K562 (cell line): ENCODE measurements around the gene KCNMB2. TPM values are rescaled to one million over a fixed set of nuclear protein-coding genes. Genes with fewer than 3 reads are reported as not detected.

ENCODE experiments used
- ATAC-seq: fragments of 200-7000 bp; cut with Tn5 transposase; 3 replicates; pipeline ENCODE4 v1.9.1; 2020; ENCODE audit warnings: moderate library complexity
- BruUV-seq: library from RNA; stranded (reverse); fragments of 400-500 nt; replicated peaks from 2 replicates; lab custom pipeline; 2021; lab: Mats Ljungman, UMichigan
- CTCF ChIA-PET: fragments of 300-600 bp; formaldehyde crosslinking; extraction: SDS; loops from one replicate; lab custom pipeline; 2021; ENCODE audit warnings: low intra/inter-chr PET ratio; lab: Yijun Ruan, JAX
- POLR2A ChIA-PET: fragments of 300-600, 350-650 bp; sonication (Branson Sonifier 250); formaldehyde crosslinking; extraction: SDS; loops from one replicate; lab custom pipeline; 2021; ENCODE audit warnings: antibody characterized with exemption, inconsistent platforms; lab: Yijun Ruan, JAX
- DNase-seq, 4 experiments: peaks; one replicate each; pipeline versions ENCODE4 v3.0.0 to v3.0.0-alpha.2; 2011 to 2018; ENCODE audit warnings: low spot score in 3 of 4, mixed read lengths in 3 of 4; ENCODE audit errors: extremely low read depth in 1 of 4
- FAIRE-seq: peaks from 2 replicates; lab custom pipeline; 2011; peaks lifted over from hg19 to GRCh38; lab: Jason Lieb, UNC
- H2AFZ ChIP-seq: 2 replicates; pipeline ENCODE4 v1.6.0; 2011; ENCODE audit warnings: low read depth, low read length, control low read depth, inconsistent platforms
- H3K27ac ChIP-seq: fragments of 200-600 bp; 3 replicates; pipeline ENCODE4 v1.8.0; 2011; ENCODE audit warnings: low read depth, mild to moderate bottlenecking, control low read depth, inconsistent platforms, low read length, moderate library complexity, mixed read lengths; ENCODE audit errors: extremely low read depth
- H3K27me3 ChIP-seq, 2 experiments: fragments of 300-600 bp in 1 of 2; 2 replicates in 1 of 2; 3 replicates in 1 of 2; pipeline versions ENCODE4 v1.6.0 to v1.8.0; 2011; ENCODE audit warnings: inconsistent platforms in 2 of 2, low read length in 2 of 2, mild to moderate bottlenecking in 1 of 2, mixed read lengths in 1 of 2, moderate library complexity in 1 of 2; ENCODE audit not compliant: control insufficient read depth in 2 of 2, insufficient read depth in 2 of 2
- H3K36me3 ChIP-seq: fragments of 300-600 bp; 3 replicates; pipeline ENCODE4 v1.8.0; 2011; ENCODE audit warnings: mild to moderate bottlenecking, low read length, inconsistent platforms; ENCODE audit not compliant: control insufficient read depth, insufficient read depth
- H3K4me1 ChIP-seq, 2 experiments: fragments of 200-600 bp in 1 of 2; replicated peaks in 1 of 2; 2 replicates in 1 of 2; 3 replicates in 1 of 2; pipeline versions ENCODE4 v1.5.1 to v1.8.0; 2011; ENCODE audit warnings: inconsistent platforms in 2 of 2, low read length in 2 of 2, mild to moderate bottlenecking in 1 of 2, mixed read lengths in 1 of 2, moderate library complexity in 1 of 2; ENCODE audit not compliant: control insufficient read depth in 2 of 2, insufficient read depth in 2 of 2
- H3K4me2 ChIP-seq: 2 replicates; pipeline ENCODE4 v1.6.1; 2011; ENCODE audit warnings: low read length, control low read depth, inconsistent platforms, mixed read lengths; ENCODE audit not compliant: insufficient read depth
- H3K4me3 ChIP-seq: fragments of 200-600 bp; sonication (generic), shearing (Covaris generic); 2 replicates; pipeline ENCODE4 v1.5.1; 2016; ENCODE audit warnings: control low read depth, inconsistent platforms
- H3K79me2 ChIP-seq: fragments of 200-600 bp; 3 replicates; pipeline ENCODE4 v1.8.0; 2011; ENCODE audit warnings: low read length, inconsistent platforms; ENCODE audit not compliant: control insufficient read depth, insufficient read depth
- H3K9ac ChIP-seq, 2 experiments: 2 replicates each; pipeline versions ENCODE4 v1.6.0 to v1.6.1; 2011; ENCODE audit warnings: low read depth in 2 of 2, low read length in 2 of 2, control low read depth in 1 of 2, inconsistent platforms in 1 of 2, mild to moderate bottlenecking in 1 of 2, mixed read lengths in 1 of 2; ENCODE audit not compliant: insufficient read depth in 1 of 2
- H3K9me1 ChIP-seq: one replicate; pipeline ENCODE4 v1.6.0; 2011; ENCODE audit warnings: inconsistent platforms, mild to moderate bottlenecking, low read length, moderate library complexity; ENCODE audit not compliant: control insufficient read depth, insufficient read depth
- H3K9me3 ChIP-seq: replicated peaks from 2 replicates; pipeline ENCODE4 v1.5.1; 2011; ENCODE audit warnings: low read depth, low read length, inconsistent platforms; ENCODE audit not compliant: control insufficient read depth, insufficient read depth
- H4K20me1 ChIP-seq: replicated peaks from 2 replicates; pipeline ENCODE4 v1.6.1; 2011; ENCODE audit warnings: low read length, inconsistent platforms, mixed read lengths; ENCODE audit not compliant: control insufficient read depth, insufficient read depth
- MEIS2 ChIP-seq: fragments of 450-650 bp; IDR thresholded peaks from 2 replicates; pipeline ENCODE4 v1.6.1; 2014; ENCODE audit warnings: mild to moderate bottlenecking; ENCODE audit not compliant: partially characterized antibody
- RFX1 ChIP-seq: fragments of 450-650 bp; IDR thresholded peaks from 2 replicates; pipeline ENCODE4 v1.6.1; 2016; ENCODE audit warnings: mild to moderate bottlenecking, moderate library complexity
- ZNF445 ChIP-seq: fragments of 250-450 bp; sonication (Bioruptor Pico); IDR thresholded peaks from 2 replicates; pipeline ENCODE4 v1.4.0; 2020; ENCODE audit warnings: low read depth, mild to moderate bottlenecking, moderate library complexity
- WGBS: fragments of 100-300 bp; shearing (Covaris generic); methylation state at CpG from one replicate; pipeline ENCODE4 v1.1.6; 2016; ENCODE audit warnings: low coverage, mixed read lengths; ENCODE audit not compliant: insufficient coverage; ENCODE audit errors: missing lambda C conversion rate; 5-methylcytosine and 5-hydroxymethylcytosine counted together
- in situ Hi-C: fragments of 300-500 bp; cut with MboI; formaldehyde crosslinking; loops from 4 replicates; pipeline ENCODE4 v1.15.0; 2018; ENCODE audit warnings: inconsistent platforms, mixed read lengths
- intact Hi-C: fragments of 100-400 bp; cut with micrococcal nuclease; formaldehyde crosslinking; loops from 2 replicates; pipeline ENCODE4 v1.14.2; 2022
- polyA plus RNA-seq, 8 experiments: library from polyadenylated mRNA; depleted of rRNA in 4 of 8; stranded (reverse) in 5 of 8; unstranded in 3 of 8; fragments of >200 nt; fragmentation: Nextera tagmentation in 2 of 8; fragmentation: Illumina TruSeq in 1 of 8; extraction: Ambion mirVana in 2 of 8; extraction: Trizol in 1 of 8; gene quantifications; 2 replicates each; pipeline versions ENCODE4 v1.2.1 to v1.2.3, GENCODE V29; 2011 to 2014; ENCODE audit warnings: inconsistent platforms in 1 of 8, missing spikeins in 1 of 8
- total RNA-seq, 7 experiments: library from RNA; depleted of rRNA in 6 of 7; stranded (reverse); fragments of >200 nt in 6 of 7; fragmentation: Illumina TruSeq in 2 of 7; extraction: Trizol in 2 of 7; gene quantifications; 2 replicates each; pipeline versions ENCODE4 v1.2.1 to v1.2.3, GENCODE V29; 2011 to 2021; ENCODE audit warnings: low replicate concordance in 1 of 7
- TF ChIP-seq, protein P1 (sequence below), 2 experiments: IDR thresholded peaks in 1 of 2; conservative IDR thresholded peaks in 1 of 2; 2 replicates each; pipeline ENCODE4 v1.6.1; 2016; ENCODE audit warnings: low read depth in 2 of 2, mild to moderate bottlenecking in 1 of 2, missing compliant biosample characterization in 1 of 2, missing genetic modification characterization in 1 of 2, moderate library complexity in 1 of 2

The KCNMB2 gene
- total and polyA plus RNA-seq, 9 of the 15 experiments (the other 6 are each of a cell fraction or from before 2014, with no cell fraction given): 0.04 to 0.15 TPM; not detected in 7

DNA sequence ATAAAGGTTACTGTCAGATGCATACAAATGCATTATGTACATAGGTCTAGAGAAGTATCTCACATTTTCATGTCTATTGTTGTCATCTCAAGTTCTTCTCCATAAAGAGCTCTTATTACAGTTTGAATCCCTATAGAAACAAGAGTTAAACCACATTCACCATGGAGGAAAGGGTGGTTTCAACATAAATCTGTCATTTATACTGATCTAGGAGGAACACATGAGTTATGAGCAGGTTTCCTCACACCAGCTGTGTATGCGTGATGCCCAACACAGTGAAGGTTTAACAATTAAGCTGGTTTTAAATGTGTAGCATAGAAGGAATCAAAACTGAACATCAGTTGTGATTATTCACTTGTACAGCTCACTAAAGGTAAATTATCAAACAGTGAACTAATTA, 251.7 kb downstream of the KCNMB2 start:
- no peaks in the 10 kb centered on the region for H3K36me3 ChIP-seq
- H3K4me3 ChIP-seq: no peak overlapping the region
- no peak overlapping the region for H2AFZ ChIP-seq
- DNase-seq (no peak), ATAC-seq (no peak), FAIRE-seq (no peak)
- no peaks in the 10 kb centered on the region for H3K79me2 ChIP-seq
- in situ Hi-C loops: no loop called here
- no peak overlapping the region for H3K9ac ChIP-seq
- CTCF ChIA-PET: no interaction called here
- H3K27ac ChIP-seq: no peak overlapping the region
- TF ChIP-seq RFX1: no peak
- TF ChIP-seq MEIS2: peak; percentile 78
- no peak for TF ChIP-seq ZNF445 (CRISPR knock-in tag)
- TF ChIP-seq, protein P1, sequence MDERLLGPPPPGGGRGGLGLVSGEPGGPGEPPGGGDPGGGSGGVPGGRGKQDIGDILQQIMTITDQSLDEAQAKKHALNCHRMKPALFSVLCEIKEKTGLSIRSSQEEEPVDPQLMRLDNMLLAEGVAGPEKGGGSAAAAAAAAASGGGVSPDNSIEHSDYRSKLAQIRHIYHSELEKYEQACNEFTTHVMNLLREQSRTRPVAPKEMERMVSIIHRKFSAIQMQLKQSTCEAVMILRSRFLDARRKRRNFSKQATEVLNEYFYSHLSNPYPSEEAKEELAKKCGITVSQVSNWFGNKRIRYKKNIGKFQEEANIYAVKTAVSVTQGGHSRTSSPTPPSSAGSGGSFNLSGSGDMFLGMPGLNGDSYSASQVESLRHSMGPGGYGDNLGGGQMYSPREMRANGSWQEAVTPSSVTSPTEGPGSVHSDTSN (CRISPR knock-in tag; IDR thresholded peaks at IDR 0.05; ENCODE audit: low read depth): no peak
- TF ChIP-seq, protein P1 (tag; conservative IDR thresholded peaks at IDR 0.05; ENCODE audit: low read depth): peak; percentile 82
- POLR2A ChIA-PET: interaction anchor here (0.6 kb wide), 1 partner anchor 63 kb away, joined by 3 read pairs; no protein-coding TSS in a partner anchor
- H3K27me3 ChIP-seq: no peaks in the 10 kb centered on the region
- no peaks in the 10 kb centered on the region for H3K9me1 ChIP-seq
- no peaks in the 10 kb centered on the region for H3K9me3 ChIP-seq
- no peaks in the 10 kb centered on the region for H4K20me1 ChIP-seq
- BruUV-seq: no TSS peak
- intact Hi-C loops: no loop called here
- 0% methylated on average over 1 of the region's 1 CpG for WGBS
- H3K4me1 ChIP-seq: no peaks in the 10 kb centered on the region
- no peak overlapping the region for H3K4me2 ChIP-seq
